HG03354 (cell line): ENCODE measurements around the gene ZNF358.

Source experiments
- ATAC-seq: cut with Tn5 transposase; IDR thresholded peaks from one replicate; pipeline ENCODE4 v1.9.1; 2021; ENCODE audit warnings: mild to moderate bottlenecking; ENCODE audit not compliant: unreplicated experiment, poor library complexity, severe bottlenecking

The ZNF358 gene

DNA sequence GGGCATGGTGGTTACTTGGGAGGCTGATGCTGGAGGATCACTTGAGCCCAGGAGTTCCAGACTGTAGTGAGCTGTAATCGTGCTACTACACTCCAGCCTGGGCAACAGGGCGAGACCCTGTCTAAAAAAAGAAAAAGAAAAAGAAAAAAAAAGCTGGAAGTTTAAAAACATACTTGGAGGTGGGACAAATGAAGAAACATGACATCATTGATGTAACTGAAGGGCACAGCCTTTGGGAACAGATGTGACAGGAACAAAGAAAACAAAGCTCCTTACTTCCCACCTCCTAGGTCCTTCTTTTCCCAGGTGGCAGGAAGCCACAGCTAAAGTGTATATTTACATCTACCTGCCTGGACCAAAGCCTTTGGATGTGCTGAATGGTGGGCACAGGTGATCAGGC lies 29.0 kb upstream of the ZNF358 start:
- no peak for ATAC-seq

DNA sequence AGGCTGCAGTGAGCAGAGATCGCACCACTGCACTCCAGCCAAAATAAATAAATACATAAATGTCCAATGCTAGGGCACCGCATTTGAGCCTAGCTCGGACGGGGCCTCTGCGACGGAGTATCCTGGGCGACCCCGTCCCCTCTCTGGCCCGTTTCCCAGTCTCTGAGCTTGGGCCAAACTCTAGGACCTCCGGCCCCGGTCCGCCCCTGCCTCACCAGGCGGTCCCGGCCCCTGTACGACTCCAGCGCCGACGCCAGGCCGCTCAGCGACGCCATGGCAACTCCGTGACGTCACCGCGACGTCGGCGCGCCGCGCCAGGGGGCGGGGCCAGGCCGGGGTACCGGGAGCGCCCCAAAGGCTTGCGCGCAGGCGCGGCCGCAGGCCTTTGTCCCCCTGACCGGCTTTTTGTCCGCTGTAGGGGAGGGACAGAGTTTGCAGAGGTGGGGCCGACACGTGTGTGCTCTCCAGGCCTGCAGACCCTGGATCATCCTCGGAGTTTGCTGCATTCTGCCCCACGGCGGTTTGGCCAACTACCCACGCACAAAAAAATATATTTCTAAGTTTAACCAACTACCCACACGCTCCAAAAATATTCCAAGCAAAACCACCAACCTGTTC lies 27.1 kb upstream of the ZNF358 start, which contains the start of gene PEX11G:
Gene PEX11G (minus strand): TSS at position 300 of the 618 bp plus-strand sequence. CDS start 25 bp downstream, at position 275.
- ATAC-seq: peak; percentile 78

DNA sequence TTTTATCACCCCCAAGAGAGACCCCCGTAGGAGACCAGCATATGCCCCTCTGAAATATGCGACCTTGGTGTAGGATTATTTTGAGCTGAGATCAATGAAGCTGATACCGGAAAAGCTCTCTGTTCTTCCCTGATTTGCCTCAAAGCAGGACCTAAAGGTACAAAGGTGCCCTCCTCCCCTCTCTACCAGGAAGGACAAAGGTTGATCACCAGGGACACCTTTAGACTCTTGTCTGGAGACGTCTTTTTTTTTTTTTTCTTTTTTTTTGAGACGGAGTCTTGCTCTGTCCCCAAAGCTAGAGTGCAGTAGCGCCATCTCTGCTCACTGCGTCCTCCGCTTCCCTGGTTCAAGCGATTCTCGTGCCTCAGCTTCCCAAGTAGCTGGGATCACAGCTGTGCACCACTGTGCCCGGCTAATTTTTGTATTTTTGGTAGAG lies 26.3 kb upstream of the ZNF358 start:
- no peak for ATAC-seq

DNA sequence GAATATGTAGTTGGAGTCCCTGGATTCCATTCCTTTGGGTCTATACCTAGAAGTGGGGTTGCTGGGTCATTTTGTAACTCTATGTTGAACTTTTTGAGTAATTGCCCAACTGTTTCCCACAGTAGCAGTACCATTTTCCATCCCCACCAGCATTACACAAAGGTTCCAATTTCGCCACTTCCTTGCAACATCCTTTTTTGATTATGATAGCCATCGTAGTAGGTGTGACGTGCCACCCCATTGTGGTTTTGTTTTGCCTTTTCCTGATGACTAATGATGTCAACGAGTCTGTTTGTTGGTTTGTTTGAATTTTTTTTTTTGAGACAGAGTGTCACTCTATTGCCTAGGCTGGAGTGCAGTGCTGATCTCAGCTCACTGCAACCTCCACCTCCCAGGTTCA lies 23.8 kb upstream of the ZNF358 start:
- ATAC-seq: no peak

DNA sequence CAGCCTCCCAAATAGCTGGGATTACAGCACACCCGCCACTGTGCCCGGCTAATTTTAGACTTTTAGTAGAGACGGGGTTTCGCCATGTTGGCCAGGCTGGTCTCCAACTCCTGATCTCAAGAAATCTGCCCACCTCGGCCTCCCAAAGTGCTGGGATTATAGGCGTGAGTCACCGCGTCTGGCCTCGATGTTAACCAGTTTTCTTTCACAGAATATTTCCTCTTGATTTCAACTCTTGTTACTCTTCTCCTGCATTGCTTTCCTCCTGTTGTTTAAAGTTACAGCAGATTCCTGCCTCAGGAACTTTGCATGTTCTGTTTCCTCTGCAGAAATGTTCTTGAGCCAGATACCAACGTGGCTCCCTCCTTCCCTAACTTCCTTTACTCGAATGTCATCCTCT lies 23.3 kb upstream of the ZNF358 start:
- no peak for ATAC-seq

DNA sequence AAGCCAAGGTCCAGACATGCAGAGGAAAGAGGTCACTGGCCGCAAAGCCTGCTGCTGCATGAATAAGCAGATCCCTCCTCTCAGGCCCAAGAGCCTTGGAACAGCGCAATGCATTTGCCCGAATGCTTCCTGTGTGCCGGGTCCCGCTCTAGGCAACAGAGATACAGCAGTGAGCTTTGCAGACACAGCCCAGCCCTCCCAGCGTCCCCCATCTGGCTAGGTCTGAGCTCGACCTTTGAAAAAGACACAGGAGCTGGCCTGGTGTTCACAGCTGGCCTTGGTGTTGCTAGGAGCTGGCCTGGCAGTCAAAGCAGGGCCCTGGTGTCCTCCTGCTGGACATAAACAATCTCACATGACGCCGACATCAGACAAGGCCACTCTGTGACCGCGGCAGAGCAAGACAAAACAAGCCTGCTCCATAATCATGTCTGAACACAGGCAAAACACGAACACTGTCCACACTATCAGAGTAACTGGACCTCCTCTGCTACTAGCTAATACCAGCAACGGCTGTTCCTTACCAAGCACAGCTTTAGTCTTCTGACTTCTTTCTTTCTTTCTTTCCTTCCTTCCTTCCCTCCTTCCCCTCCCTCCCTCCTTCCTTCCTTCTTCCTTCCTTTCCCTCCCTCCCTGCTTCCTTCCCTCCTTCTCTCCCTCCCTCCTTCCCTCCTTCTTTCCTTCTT lies 21.3 kb upstream of the ZNF358 start:
- ATAC-seq: no peak

DNA sequence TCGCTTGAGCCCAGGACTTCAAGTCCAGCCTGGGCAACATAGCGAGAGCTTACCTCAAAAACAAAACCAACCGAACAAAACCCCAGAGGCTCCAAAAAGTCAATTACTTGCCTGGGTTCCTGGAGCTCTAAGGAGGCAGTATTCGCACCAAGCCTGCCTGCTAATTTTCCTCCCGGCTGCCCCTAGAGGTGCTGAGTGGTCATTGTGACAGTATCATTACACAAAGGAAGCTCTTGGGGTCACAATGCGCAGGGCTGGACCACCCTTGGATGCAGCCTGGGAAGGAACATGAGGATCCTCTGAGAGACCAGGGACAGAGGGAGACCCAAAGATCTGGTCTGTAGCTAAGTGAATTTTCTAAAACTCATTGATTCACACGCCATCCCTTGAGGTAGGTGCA lies 18.6 kb upstream of the ZNF358 start:
- no peak for ATAC-seq

DNA sequence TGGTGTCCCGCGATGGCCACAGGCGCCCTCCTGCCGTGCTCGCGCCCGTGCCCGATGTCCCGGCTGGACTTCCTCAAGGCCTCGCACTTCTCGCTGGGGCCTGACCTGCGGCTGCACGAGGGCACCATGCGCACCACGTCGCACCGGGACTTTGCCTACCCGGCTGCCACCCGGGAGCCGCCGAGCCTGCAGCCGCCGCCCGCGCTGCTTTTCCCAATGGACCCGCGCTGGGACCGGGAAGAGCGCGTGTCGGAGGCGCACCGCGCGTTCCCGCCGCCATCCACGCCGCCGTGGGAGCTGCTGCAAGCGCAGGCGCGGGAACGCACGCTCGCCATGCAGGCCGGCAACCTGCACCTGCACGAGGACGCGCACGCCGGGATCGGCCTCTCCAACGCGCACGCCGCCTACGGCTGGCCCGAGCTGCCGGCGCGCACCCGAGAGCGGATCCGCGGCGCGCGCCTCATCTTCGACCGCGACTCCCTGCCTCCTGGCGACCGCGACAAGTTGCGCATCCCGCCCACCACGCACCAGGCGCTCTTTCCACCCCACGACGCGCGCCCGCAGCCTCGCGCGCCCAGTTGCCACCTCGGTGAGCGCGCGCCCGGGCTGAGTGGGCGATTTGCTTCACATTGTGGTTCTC lies 15.0 kb upstream of the ZNF358 start:
- no peak for ATAC-seq

DNA sequence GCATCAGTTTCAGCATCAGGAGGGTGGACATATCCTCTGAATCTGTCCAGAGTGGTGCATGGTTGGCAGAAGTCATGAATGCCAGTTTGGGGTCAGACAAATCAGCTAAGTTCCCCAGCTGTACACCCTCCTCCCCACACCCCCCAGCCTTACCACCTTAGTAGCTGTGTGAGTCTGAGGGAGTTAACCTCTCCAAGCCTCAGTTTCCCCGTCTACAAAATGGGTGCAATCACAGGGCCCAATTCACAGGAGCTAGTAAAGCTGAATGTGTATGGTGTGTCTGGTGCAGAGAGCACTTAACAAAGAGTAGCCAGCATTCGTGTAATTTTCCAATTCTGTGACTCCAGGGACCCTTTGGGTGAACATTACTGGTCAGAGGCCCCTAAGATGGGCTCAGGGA lies 13.4 kb upstream of the ZNF358 start:
- no peak for ATAC-seq

DNA sequence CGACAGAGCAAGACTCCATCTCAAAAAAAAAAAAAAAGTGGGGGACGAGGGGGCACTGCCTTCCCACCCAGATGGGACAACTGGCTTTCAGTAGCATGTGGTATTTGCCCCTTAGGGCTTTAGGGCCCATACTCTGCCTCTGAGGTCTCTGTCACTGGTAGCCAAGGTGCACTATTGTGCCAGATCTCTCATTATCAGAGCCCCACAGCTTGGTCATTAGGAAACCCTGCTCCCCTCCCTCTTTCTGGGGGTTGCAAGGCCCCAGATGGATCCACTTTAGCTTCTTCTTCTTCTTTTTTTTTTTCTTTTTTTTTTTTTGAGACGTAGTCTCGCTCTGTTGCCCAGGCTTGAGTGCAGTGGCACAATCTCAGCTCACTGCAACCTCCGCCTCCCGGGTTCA lies 11.2 kb upstream of the ZNF358 start:
- no peak for ATAC-seq

DNA sequence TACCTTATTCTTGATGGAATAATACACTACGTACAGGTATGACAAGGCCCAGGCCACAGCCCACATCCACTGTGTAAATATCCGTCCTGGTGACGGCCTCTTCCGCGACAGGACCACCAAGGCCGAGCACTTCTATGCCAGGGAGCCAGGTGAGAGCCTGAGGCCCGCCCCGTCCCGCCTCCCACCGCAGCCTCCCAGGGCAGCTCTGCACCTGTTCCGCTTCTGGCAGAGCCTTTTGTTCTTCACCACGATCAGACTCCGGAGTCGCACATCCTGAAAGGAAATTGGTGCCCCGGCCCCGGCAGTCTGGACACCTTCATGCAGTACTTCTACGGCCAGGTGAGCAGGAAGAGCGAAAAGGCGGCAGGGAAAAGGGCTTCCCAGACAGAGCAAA lies 10.6 kb upstream of the ZNF358 start:
- ATAC-seq: no peak

DNA sequence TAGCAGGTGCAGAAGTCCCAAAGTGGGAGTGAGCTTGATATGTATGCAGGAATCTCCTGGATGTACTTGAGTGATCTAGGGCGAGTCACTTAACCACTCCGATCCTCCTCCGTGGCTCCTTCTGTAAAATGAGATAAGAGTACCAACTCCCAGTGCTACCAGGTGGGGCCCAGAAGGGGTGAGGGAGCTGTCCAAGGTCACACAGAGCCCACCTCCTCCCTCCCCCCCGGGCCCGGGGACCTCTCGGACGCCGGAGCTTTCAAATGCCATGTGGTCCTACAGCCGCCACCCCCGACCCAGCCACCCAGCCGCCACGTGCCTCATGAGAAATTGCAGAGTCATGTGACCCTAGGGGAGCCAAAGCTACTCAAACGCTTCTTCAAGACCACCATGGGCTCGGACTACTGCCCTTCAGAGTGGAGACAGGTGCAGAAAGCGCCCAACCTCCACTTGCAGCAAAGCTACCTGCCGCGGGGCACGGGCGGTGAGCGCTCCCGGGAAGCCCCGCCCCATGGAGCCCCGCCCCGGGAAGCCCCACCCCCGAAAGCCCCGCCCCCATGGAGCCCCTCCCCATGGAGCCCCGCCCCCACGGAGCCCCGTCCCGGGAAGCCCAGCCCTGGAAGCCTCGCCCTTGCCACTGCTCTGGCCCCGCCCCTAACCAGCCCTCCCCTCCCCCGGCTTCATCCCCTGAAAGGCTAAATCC lies 10.1 kb upstream of the ZNF358 start:
- ATAC-seq: no peak

DNA sequence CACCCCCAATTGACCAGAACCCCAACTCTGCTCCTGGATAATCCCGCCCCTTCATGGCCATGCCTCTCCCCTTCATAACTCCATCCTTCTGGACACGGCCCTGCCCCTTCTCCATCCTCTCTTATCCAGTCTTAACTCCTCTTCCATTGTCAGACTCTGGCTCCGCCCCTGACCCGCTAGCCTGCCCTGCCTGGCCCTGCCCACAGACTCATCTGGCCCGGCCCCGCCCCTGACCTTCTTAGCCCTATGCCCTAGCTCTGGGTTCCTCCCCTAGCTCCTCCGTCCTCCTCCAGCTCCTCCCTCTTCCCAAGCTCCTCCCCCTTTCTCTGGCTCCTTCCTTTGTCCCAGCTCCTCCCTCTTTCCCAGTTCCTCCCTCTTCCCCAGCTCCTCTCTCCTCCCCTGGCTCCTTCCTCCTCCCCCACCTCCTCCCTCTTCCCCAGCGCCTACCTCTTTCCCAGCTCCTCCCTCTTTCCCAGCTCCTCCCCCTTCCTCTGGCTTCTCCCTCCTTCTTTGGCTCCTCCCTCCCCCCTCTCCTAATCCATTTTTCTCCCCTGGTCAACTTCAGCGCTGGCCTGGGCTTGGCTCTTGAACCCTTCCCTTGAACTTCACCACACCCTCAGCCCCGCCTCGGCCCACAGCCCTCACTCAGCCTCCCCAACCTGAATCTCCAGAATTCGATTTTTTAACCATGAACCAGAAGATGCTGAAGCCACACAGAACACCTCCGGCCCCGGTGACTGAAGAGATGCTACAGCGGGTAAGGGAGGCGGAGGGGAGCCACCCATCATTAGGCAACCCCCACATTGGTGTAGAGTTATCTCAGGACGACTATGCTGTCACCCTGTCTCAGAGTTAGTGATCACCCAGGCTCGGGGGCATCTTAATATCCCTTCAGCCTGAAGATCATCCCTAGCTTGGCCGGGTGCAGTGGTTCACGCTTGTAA lies 9.2 kb upstream of the ZNF358 start:
- ATAC-seq: no peak

DNA sequence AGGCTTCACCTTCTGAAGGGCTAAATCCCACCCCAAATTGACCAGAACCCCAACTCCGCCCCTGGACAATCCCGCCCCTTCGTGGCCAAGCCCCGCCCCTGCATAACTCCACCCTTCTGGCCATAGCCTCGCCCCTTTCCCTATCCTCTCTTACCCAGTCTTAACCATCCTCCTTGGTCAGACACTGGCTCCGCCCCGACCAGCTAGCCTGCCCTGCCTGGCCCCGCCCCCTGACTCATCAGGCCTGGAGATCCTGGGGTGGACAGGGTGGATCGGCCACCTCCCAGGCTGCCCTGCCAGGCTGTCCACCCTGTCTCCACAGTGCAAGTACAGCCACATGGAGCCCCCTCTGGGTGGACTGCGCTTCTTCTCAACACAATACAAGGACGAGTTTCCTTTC lies 8.0 kb upstream of the ZNF358 start:
- ATAC-seq: no peak

DNA sequence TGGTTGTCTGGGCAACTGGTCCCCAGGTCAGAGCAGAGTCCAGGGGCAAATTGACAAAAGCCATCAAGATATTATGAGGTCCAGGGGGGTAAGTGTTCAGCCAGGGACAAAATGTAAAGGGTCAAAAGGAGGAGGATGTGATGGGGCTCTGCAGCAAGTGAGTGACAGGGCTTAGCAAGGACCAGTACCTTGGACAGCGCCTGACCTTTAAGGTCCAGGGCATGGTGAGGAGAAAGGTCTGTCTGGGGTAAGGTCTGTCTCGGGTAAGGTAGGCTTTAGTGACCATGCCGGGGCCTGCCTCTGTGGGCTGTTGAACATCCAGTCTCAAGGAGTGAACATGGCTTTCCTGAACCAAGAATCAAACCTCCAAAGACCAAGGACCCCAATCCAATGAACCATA lies 6.3 kb upstream of the ZNF358 start:
- ATAC-seq: no peak

DNA sequence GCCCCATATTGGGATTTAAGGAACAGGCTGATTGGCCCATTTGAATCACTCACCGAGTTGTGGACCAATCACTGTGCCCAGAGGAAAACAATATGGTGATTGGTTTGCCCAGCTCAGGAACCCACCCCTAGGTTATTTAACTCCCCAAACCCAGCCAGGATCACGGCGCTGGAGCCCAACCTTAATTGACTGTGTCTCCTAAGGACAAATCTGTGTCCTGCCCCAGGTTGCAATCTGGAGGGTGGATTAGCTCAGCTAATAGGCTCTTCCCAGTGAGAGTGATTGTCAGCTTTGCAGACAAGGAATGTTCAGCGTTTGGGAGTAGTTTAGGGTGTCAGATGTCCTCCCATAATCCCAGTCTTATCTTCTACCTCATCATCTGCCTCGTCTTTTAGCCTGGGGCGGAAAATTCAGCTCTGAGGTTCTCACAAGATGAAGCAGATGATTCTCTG lies 3.5 kb upstream of the ZNF358 start:
- no peak for ATAC-seq

DNA sequence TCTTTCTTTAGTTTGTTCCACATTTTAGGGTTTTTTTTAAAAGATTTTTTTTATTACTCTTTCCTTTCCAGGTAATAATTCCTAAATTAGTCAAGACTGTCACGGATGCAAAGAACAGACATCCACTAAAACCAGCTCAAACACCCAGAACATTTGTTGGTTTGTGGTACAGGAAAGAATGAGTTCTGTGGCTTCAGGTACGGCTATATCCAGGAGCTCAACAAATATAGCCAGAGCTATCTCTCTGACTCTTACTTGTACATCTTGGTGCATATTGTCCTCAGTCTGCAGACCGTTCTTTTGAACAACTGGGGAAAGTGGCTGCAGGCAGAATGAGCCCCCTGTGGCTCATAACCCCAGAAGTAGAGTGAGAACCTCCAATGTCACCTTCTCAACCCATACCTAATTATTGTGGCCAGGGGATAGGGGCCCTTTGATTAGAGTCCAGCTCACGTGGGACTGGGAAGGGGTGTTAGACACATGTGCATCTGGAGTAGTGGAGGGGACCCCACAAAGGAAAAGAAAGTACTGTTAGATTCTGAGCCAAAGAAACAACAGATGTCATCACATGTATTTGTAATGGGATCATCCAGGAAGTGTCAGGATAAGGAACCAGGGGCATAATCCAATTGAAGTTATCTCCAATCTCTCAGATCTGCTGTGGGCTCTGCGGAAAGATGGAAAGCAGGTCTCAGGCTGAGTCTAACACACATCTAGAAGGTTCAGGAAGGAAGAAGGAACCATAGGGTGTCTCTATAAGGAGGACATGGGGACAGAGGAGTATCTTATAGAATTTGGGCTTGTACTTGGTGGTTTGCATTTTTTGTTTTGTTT lies 1.9 kb upstream of the ZNF358 start:
- no peak for ATAC-seq

DNA sequence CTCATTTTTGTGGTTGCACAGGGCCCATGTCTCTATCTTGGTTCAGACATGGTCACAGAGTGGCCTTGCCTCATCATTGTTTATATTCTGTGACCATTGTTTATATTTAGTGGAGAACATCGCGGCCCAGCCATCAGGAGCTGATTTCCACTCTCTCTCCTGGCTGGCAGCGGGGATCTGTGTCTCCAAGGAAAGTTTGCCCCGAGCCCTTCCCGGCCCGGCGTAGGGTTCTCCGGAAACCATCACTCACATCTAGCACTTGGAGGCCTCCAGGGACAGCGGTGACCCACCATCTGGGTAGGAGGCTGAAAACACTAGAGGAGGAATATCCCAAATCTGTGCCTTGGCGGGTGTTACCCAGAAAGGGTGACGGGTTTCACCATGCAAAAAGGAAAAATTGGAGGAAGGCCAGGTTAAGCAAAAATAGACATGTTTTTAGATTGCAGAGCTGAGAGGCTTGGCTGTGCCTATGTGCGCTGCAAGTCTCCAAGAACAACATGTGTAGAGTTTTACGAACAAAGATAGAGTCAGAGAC lies 726 bp upstream of the ZNF358 start:
- ATAC-seq: no peak
